Endodermal cell (in vitro differentiated cells): ENCODE results near the gene PHETA1. TPM values are rescaled to one million over a fixed set of nuclear protein-coding genes. Genes with fewer than 3 reads are reported as not detected.

ENCODE experiments used
- DNase-seq: peaks from one replicate; pipeline ENCODE4 v3.0.0-alpha.2; 2017
- H3K27ac ChIP-seq: 2 replicates; pipeline ENCODE4 v1.5.1; 2013; ENCODE audit warnings: mild to moderate bottlenecking, low read depth, low read length, moderate library complexity
- H3K27me3 ChIP-seq: 2 replicates; pipeline ENCODE4 v1.6.1; 2013; ENCODE audit warnings: mild to moderate bottlenecking, low read length, moderate library complexity; ENCODE audit not compliant: insufficient read depth, control insufficient read depth, poor library complexity, severe bottlenecking
- H3K36me3 ChIP-seq: 2 replicates; pipeline ENCODE4 v1.7.0; 2013; ENCODE audit warnings: mild to moderate bottlenecking, low read length, moderate library complexity; ENCODE audit not compliant: control insufficient read depth, insufficient read depth
- H3K4me1 ChIP-seq: one replicate; pipeline ENCODE4 v1.7.0; 2013; ENCODE audit warnings: low read length; ENCODE audit not compliant: control insufficient read depth, insufficient read depth
- H3K4me3 ChIP-seq: 2 replicates; pipeline ENCODE4 v1.5.1; 2013; ENCODE audit warnings: mild to moderate bottlenecking, low read length, moderate library complexity
- H3K9ac ChIP-seq: 2 replicates; pipeline ENCODE4 v1.6.1; 2013; ENCODE audit warnings: mild to moderate bottlenecking, low read length, moderate library complexity; ENCODE audit not compliant: poor library complexity, severe bottlenecking; ENCODE audit errors: extremely low read depth
- H3K9me3 ChIP-seq: 2 replicates; pipeline ENCODE4 v1.6.1; 2013; ENCODE audit warnings: mild to moderate bottlenecking, low read length, moderate library complexity; ENCODE audit not compliant: control insufficient read depth
- H3K27ac Mint-ChIP-seq: 2 replicates; pipeline ENCODE4 v1.8.0; 2020; ENCODE audit warnings: mixed read lengths
- H3K27me3 Mint-ChIP-seq: 2 replicates; pipeline ENCODE4 v1.8.0; 2021; ENCODE audit warnings: mild to moderate bottlenecking, mixed read lengths; ENCODE audit not compliant: insufficient read depth
- H3K36me3 Mint-ChIP-seq: 2 replicates; pipeline ENCODE4 v1.8.0; 2020; ENCODE audit warnings: low read depth, mixed read lengths
- H3K4me1 Mint-ChIP-seq: 2 replicates; pipeline ENCODE4 v1.8.0; 2020; ENCODE audit warnings: mixed read lengths
- H3K4me3 Mint-ChIP-seq: 2 replicates; pipeline ENCODE4 v1.8.0; 2020; ENCODE audit warnings: mild to moderate bottlenecking, moderate library complexity, mixed read lengths
- H3K9me3 Mint-ChIP-seq: 2 replicates; pipeline ENCODE4 v1.8.0; 2020; ENCODE audit warnings: mild to moderate bottlenecking, mixed read lengths
- WGBS, 2 experiments: methylation state at CpG; one replicate each; pipeline versions ENCODE4 v1.1.5 to v1.1.7; 2013; ENCODE audit warnings: missing lambda C conversion rate in 2 of 2, mixed read lengths in 1 of 2; ENCODE audit not compliant: insufficient coverage in 1 of 2, insufficient read length in 1 of 2; 5-methylcytosine and 5-hydroxymethylcytosine counted together
- total RNA-seq, 2 donors: library from RNA; stranded (reverse); fragmentation: NEBNext Ultra II Directional in 1 of 2; extraction: Animal tissue kit (Norgen Biotek cat#: 25700) in 1 of 2; gene quantifications; 2 replicates in 1 of 2; 3 replicates in 1 of 2; pipeline ENCODE4 v1.2.1, GENCODE V29; 2021
- TF ChIP-seq, protein P1 (sequence below): fragments of 200-600 bp; sonication (generic); conservative IDR thresholded peaks from 2 replicates; pipeline ENCODE4 v1.5.0; 2021; ENCODE audit warnings: antibody characterized with exemption, mild to moderate bottlenecking

The PHETA1 gene
- total RNA-seq, 2 donors from 2014 or later, result 15.0 to 19.2 TPM

DNA sequence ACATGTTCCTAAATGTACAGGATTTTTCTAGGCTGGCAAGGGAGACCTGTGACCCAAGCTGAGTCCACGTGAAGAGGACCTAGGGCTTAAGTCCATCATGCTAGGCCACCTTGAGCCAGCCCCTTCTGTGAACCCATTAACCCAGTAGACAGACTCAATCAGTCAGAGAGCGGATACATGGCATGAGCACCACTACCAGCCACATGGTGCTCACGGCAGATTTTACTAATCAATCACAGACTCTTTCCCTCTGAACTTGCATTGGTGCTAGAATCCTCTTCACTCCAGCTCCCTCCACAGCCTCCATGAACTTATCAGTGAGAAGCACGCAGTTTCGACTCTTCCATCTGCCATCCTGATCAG, 9.0 kb downstream of the PHETA1 start:
- Mint-ChIP-seq H3K4me1 (no peaks in the 10 kb centered on the region), H3K4me3 (no peak overlapping the region), H3K27me3 (no peaks in the 10 kb centered on the region), H3K27ac (no peak overlapping the region), H3K36me3 (peaks cover 2% of the 10 kb centered on the region), H3K9me3 (no peaks in the 10 kb centered on the region)
- TF ChIP-seq, protein P1, sequence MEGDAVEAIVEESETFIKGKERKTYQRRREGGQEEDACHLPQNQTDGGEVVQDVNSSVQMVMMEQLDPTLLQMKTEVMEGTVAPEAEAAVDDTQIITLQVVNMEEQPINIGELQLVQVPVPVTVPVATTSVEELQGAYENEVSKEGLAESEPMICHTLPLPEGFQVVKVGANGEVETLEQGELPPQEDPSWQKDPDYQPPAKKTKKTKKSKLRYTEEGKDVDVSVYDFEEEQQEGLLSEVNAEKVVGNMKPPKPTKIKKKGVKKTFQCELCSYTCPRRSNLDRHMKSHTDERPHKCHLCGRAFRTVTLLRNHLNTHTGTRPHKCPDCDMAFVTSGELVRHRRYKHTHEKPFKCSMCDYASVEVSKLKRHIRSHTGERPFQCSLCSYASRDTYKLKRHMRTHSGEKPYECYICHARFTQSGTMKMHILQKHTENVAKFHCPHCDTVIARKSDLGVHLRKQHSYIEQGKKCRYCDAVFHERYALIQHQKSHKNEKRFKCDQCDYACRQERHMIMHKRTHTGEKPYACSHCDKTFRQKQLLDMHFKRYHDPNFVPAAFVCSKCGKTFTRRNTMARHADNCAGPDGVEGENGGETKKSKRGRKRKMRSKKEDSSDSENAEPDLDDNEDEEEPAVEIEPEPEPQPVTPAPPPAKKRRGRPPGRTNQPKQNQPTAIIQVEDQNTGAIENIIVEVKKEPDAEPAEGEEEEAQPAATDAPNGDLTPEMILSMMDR, result no peak
- no peaks in the 10 kb centered on the region for H3K36me3 ChIP-seq
- peak overlapping the region; percentile 13 for H3K27ac ChIP-seq
- no peaks in the 10 kb centered on the region for H3K9me3 ChIP-seq
- H3K4me3 ChIP-seq, result no peak overlapping the region
- 90 to 93% methylated on average over 5 of the region's 5 CpGs for WGBS, 2 experiments
- H3K27me3 ChIP-seq, result no peaks in the 10 kb centered on the region
- no peak overlapping the region for H3K9ac ChIP-seq
- DNase-seq, result no peak
- H3K4me1 ChIP-seq, result no peaks in the 10 kb centered on the region

DNA sequence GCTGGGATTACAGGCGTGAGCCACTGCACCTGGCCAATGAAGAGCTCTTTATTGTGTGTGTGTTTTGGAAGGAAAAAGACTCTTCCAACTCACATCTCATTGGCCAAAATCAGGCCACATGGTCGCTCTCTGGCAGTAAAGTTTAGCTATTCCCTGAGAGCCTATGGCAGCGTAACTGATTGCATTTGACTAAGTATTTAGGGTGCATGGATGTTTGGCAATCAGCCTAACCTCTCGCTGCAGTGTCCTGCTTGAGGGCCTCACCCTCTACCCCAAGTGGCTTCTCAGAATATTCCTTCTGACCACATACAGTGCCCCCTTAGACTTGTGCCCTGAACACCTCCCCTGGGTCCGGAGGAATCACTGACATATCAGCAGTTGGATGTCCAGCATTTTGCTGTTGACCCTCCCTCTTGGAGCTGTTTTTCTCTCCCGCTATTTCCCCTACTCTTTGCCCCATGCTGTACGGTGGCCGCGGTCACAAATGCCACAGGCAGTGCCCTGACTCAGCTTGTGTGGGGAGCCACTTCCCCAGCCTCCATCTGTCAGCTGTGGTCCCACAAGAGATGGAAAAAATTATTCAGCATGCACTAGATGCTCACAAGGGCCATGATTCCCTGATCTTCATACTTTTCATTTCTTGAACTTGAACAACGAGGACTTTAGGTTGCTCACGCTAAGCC, 9.5 kb downstream of the PHETA1 start:
- H3K9ac ChIP-seq, result no peak overlapping the region
- no peaks in the 10 kb centered on the region for H3K9me3 ChIP-seq
- TF ChIP-seq, protein P1, result no peak
- H3K36me3 ChIP-seq, result no peaks in the 10 kb centered on the region
- DNase-seq, result no peak
- H3K9me3 Mint-ChIP-seq, result no peaks in the 10 kb centered on the region
- peak overlapping the region; percentile 13 for H3K27ac ChIP-seq
- no peaks in the 10 kb centered on the region for H3K27me3 Mint-ChIP-seq
- H3K4me1 ChIP-seq, result peaks cover 3% of the 10 kb centered on the region
- no peak overlapping the region for H3K4me3 ChIP-seq
- WGBS, 2 experiments, result 94 to 96% methylated on average over 9 to 11 of the region's 11 CpGs
- H3K4me3 Mint-ChIP-seq, result no peak overlapping the region
- H3K36me3 Mint-ChIP-seq, result peaks cover 2% of the 10 kb centered on the region
- H3K27ac Mint-ChIP-seq, result no peak overlapping the region
- H3K4me1 Mint-ChIP-seq, result peaks cover under 1% of the 10 kb centered on the region
- no peaks in the 10 kb centered on the region for H3K27me3 ChIP-seq

DNA sequence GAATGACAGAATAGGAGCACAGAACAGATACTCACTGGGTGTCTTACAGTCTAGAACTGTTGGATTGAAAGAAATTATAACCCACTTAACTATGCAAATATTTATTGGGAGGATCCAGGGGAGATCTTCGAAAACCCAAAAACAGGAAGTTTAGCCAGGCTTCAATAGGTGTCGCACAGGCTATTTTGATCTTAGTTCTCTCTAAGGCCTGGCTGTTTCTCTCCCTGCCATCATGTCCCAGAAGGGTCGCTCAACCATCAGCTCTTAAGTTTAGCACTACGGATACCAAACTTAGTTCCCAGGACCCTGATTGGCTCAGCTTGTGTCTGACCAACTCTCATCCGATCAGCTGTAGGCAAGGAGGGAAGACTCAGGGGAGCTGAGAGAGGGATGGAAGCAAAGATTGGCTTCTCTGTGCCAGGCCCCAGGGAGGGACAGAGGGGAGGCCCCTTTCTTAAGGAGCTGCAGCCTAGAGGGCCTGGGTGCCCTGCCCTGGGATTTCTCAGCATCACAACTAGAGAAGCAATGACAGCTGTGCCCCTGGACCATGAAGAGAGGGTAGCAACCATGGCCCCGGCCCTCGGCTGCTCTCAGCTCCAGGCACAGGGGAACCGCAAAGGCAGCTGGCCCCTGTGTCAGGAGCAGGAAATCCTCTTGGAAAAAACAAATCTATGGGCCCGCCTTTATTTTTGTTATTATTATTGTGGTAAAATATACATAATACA, 13.5 kb downstream of the PHETA1 start:
- no peak overlapping the region for H3K27ac Mint-ChIP-seq
- no peak overlapping the region for H3K9ac ChIP-seq

More for the DNA sequence above, 13.5 kb downstream of the PHETA1 start:
- DNase-seq, result no peak
- 91 to 96% methylated on average over 5 to 8 of the region's 9 CpGs for WGBS, 2 experiments
- H3K4me1 ChIP-seq, result peaks cover 3% of the 10 kb centered on the region
- no peaks in the 10 kb centered on the region for H3K36me3 Mint-ChIP-seq
- peaks cover 4% of the 10 kb centered on the region for H3K4me1 Mint-ChIP-seq
- H3K9me3 ChIP-seq, result no peaks in the 10 kb centered on the region
- H3K4me3 ChIP-seq, result no peak overlapping the region
- no peaks in the 10 kb centered on the region for H3K9me3 Mint-ChIP-seq
- H3K27me3 ChIP-seq, result no peaks in the 10 kb centered on the region
- H3K4me3 Mint-ChIP-seq, result no peak overlapping the region
- no peaks in the 10 kb centered on the region for H3K27me3 Mint-ChIP-seq
- TF ChIP-seq, protein P1, result no peak
- no peaks in the 10 kb centered on the region for H3K36me3 ChIP-seq
- no peak overlapping the region for H3K27ac ChIP-seq
